SH-SY5Y (cell line): Measurements from ENCODE around the gene C1R.

Experiments
- GATA2 ChIP-seq: IDR thresholded peaks from 2 replicates; pipeline ENCODE4 v1.6.1; 2011; ENCODE audit warnings: mild to moderate bottlenecking, low read depth, low read length
- GATA3 ChIP-seq: IDR thresholded peaks from 2 replicates; pipeline ENCODE4 v1.6.1; 2011; ENCODE audit warnings: low read depth, mild to moderate bottlenecking, low read length, moderate library complexity

C1R gene

GRCh38 chr12:7072035-7072434 lies 20.2 kb downstream of the C1R start:
- TF ChIP-seq GATA2 = no peak
- no peak for TF ChIP-seq GATA3

DNA sequence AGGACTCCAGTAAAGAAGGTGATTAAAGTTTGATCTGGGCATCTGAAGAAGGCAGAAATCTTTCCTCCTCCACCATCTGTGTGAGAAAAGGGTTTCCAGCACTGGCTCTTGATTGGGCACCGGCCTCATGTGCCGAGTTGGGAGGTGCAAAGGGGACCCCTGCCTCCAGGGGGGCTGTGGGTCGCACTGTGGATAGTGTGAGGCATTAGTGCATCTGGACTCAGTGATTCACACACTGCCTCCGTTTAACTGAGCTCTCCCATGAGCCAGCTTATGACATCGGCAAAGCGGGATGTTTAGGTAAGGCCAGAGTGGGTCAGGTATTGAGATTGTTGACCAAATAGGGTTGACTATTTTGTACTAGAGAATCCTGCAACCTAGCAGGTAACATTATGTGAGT lies 22.9 kb downstream of the C1R start:
- TF ChIP-seq GATA2 (no peak), GATA3 (no peak)

- TF ChIP-seq GATA2 = no peak
- TF ChIP-seq GATA3 = no peak
These were observed 23.3 kb downstream of the C1R start for GRCh38 chr12:7068994-7069346.

GRCh38 chr12:7068240-7068993 lies 23.8 kb downstream of the C1R start:
- no peak for TF ChIP-seq GATA2
- no peak for TF ChIP-seq GATA3

DNA sequence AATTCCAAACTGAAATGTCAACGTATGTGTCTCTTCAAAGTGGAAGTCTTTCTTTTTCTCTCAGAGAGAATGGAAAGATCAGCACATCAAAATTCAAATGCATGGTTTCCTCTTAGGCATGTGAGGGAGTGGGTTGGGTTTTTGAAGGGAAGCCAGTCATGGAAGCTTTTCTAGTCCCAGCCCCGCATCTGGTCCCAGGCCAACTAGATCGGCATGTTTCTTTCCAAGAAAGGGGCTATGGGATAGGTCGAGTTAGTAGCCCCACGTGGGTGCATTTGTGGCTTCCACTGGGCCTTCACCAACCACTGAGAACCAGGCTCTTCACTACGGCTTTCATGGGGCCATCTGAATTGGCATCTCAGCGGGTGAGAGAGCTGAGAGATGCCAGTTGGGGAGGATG lies 25.1 kb downstream of the C1R start:
- TF ChIP-seq GATA2 = no peak
- TF ChIP-seq GATA3 = no peak

GRCh38 chr12:7066596-7066995 lies 25.6 kb downstream of the C1R start:
- TF ChIP-seq GATA3 (no peak), GATA2 (no peak)

GRCh38 chr12:7065073-7065623 lies 27.1 kb downstream of the C1R start:
- TF ChIP-seq GATA2 (no peak), GATA3 (no peak)

- TF ChIP-seq GATA2 (no peak), GATA3 (no peak)
These were observed 27.7 kb downstream of the C1R start for GRCh38 chr12:7064516-7064915.

DNA sequence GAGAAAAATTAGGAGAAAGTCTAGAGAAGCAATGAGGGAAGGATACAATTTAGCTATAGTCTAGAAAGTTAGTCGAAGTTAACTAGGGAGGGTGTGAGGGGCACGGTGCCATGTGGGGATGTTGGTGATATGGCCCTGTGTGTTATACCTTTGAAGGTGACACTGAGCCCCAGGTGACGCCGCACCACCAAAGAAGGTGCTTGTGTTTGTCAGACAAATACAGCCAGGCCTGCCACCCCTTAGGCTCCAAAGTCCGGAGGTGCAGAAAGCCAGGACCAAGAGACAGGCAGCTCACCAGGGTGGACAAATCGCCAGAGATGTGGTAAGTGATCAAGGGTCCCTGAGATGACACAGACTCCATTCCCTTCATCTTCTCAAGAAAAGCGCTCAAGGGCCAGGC lies 30.6 kb downstream of the C1R start:
- TF ChIP-seq GATA3 (no peak), GATA2 (no peak)

DNA sequence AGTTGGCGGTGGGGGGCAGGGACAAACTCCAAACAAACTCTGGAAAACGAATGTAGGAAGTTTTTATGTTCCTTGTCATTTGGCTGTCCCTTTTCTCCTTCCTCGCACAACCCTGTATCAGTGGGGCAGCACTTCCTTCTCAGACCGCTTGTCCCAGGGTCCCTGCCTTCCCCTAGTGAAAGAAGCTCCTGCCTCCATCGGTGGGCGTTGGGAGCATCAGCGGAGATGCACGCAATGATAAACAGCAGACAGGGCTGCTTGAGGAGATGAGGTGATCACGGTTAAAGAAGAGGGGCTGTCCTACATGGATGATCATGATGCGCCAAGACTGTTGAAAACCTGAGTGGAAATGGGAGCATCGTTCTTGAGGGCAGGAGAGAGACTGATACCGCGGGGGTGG lies 31.1 kb downstream of the C1R start:
- TF ChIP-seq GATA2 = no peak
- TF ChIP-seq GATA3 = no peak

- TF ChIP-seq GATA3 (no peak), GATA2 (no peak)
These were observed 31.8 kb downstream of the C1R start, which contains the start of gene C1S for GRCh38 chr12:7060353-7060954. Gene C1S, plus strand, starts transcription at chr12:7060718. Its CDS starts 1,195 bp downstream, at chr12:7061913.

GRCh38 chr12:7059780-7060179 lies 32.5 kb downstream of the C1R start:
- TF ChIP-seq GATA3 = no peak
- no peak for TF ChIP-seq GATA2

DNA sequence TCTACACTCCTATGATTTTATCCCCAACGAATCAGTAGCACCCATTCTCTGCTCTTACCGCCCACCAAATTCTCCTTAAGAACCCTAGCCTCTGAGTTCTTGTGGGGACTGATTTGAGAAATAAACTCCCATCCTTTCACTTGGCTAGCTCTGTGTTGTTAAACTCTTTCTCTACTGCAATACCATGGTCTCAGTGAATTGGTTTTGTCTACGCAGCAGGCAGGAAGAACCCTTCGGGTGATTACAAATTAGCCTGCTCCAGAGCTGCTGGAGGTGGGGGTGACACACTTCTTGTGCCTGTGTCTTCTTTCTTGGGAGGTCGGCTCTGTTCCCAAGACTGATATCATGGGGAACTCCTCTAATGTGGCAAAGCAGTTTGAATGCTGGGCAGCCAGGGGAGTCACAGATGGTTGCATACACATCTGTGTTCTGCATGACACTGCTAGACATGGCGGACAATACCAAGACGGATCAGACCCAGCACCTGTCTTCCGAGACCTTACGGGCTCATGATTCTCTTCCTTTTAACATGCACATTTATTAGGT lies 33.3 kb downstream of the C1R start:
- TF ChIP-seq GATA3 = no peak
- TF ChIP-seq GATA2 = no peak

DNA sequence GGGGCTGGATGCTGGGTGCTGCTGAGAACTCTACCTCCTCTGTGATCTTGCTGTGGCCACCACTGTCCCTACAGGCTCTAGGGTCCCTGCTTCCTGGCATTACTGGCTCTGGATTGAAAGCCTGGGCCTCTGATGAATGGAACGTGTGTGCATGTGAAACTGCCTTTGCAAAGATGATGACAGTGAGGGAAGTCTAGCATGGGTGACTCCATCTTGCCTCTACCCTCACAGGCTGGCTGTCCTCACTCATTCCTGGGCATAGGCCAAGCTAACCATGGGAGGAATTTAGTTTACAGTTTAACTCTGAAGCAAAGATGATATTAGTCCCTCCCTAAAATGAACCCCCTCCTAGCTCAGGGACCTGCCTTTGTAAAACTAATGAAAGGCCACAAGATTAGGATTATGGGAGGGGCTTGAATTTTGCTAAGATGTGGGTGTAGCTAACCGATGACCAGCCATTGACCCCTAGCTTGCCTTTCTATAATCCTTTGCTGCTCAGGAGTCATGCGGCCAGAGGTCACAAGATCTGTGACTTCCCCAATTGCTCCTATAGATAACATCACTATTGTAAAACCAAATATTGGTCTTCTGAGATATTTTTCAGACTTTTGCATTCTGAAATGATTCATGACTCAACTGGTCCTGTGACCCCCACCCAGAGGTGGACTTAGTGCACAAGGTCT lies 33.9 kb downstream of the C1R start:
- TF ChIP-seq GATA2 = no peak
- TF ChIP-seq GATA3 = no peak

DNA sequence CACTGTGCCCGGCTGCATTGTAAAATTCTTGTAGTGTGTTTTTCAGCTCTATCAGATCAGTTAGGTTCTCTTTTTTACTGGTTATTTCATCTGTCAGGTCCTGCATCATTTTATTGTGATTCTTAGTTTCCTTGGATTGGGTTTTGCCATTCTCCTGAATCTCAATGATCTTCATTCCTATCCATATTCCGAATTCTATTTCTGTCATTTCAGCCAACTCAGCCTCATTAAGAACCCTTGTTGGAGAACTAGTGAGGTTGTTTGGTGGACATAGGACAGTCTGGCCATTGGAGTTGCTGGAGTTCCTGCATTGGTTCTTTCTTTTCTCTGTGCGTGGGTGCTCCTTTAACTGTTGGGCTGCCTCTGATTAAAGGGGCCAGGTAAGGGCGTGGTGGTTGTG lies 37.3 kb downstream of the C1R start:
- no peak for TF ChIP-seq GATA2
- no peak for TF ChIP-seq GATA3
